Suprapubic skin (tissue), 4 donors: ENCODE results near the gene SCRN1.

Experiments
- CTCF ChIP-seq, 2 donors: fragments of 200-600 bp in 1 of 2; fragments of 450-650 bp in 1 of 2; sonication (generic) in 1 of 2; IDR thresholded peaks; one replicate each; pipeline ENCODE4 v1.5.1; 2016 to 2019; ENCODE audit warnings: antibody characterized with exemption in 2 of 2, mild to moderate bottlenecking in 1 of 2, moderate library complexity in 1 of 2
- EP300 ChIP-seq: sonication (generic); formaldehyde crosslinking; IDR thresholded peaks from one replicate; pipeline ENCODE4 v1.6.1; 2017; ENCODE audit warnings: antibody characterized with exemption
- POLR2A ChIP-seq, 2 donors: fragments of 450-650 bp; IDR thresholded peaks; one replicate each; pipeline ENCODE4 v1.6.1; 2017; ENCODE audit warnings: antibody characterized with exemption in 2 of 2, mild to moderate bottlenecking in 2 of 2, moderate library complexity in 2 of 2
- POLR2AphosphoS5 ChIP-seq, 3 donors: sonication (generic); formaldehyde crosslinking; IDR thresholded peaks; one replicate each; pipeline ENCODE4 v1.6.1; 2017; ENCODE audit warnings: antibody characterized with exemption in 3 of 3

DNA sequence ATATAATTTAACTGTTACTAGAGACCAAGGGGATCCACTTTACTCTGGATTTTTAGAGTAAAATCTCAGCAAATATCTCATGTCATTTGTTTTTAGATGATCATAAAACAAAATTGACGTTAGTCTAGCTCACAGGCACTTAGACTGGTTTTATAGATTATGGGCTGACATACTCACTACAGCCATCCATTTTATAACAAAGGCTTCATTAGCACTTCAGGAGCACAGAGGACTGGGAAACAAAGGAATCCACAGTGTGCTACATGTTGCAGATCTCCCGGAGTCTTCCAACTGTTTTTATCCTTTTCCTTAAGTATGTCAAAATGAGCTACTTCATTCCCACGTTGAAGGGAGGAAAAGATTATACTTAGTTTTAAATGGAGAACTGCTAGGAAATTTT, 15.9 kb upstream of the SCRN1 start:
- TF ChIP-seq CTCF (IDR thresholded peaks at IDR 0.05) = no peak
- no peak for TF ChIP-seq POLR2AphosphoS5 (IDR thresholded peaks at IDR 0.05)
- TF ChIP-seq POLR2A (IDR thresholded peaks at IDR 0.05) = no peak
- no peak for TF ChIP-seq EP300
